GM21423 (cell line): Measurements from ENCODE around the gene TMEM178A.
A peak's percentile ranks its signal among the peaks of the same experiment; 100 is the strongest.

Source experiments
- ATAC-seq: cut with Tn5 transposase; IDR thresholded peaks from one replicate; pipeline ENCODE4 v1.9.1; 2021; ENCODE audit warnings: mild to moderate bottlenecking, moderate library complexity; ENCODE audit not compliant: unreplicated experiment

Gene TMEM178A

GRCh38 chr2:39708003-39708402 lies 42.3 kb downstream of the TMEM178A start:
- no peak for ATAC-seq

GRCh38 chr2:39710807-39711206 lies 45.1 kb downstream of the TMEM178A start:
- ATAC-seq = no peak

GRCh38 chr2:39712953-39713352 lies 47.2 kb downstream of the TMEM178A start:
- ATAC-seq = no peak

GRCh38 chr2:39715095-39715494 lies 49.4 kb downstream of the TMEM178A start:
- ATAC-seq = no peak

- no peak for ATAC-seq
Observed at GRCh38 chr2:39715822-39716221, 50.1 kb downstream of the TMEM178A start.

GRCh38 chr2:39717067-39717466 lies 51.4 kb downstream of the TMEM178A start:
- ATAC-seq = no peak

- no peak for ATAC-seq
Observed at GRCh38 chr2:39718483-39718882, 52.8 kb downstream of the TMEM178A start.

- ATAC-seq = no peak
Observed at GRCh38 chr2:39719317-39719716, 53.6 kb downstream of the TMEM178A start.

GRCh38 chr2:39720970-39721369 lies 55.3 kb downstream of the TMEM178A start:
- no peak for ATAC-seq

GRCh38 chr2:39723497-39723896 lies 57.8 kb downstream of the TMEM178A start:
- no peak for ATAC-seq

- no peak for ATAC-seq
Observed at GRCh38 chr2:39723946-39724827, 58.5 kb downstream of the TMEM178A start.

GRCh38 chr2:39724828-39725144 lies 59.1 kb downstream of the TMEM178A start:
- no peak for ATAC-seq

GRCh38 chr2:39725401-39725800 lies 59.7 kb downstream of the TMEM178A start:
- no peak for ATAC-seq

- ATAC-seq = peak; percentile 71
Observed at GRCh38 chr2:39728085-39728484, 62.4 kb downstream of the TMEM178A start.

- peak; percentile 35 for ATAC-seq
Observed at GRCh38 chr2:39728941-39729351, 63.2 kb downstream of the TMEM178A start.

- ATAC-seq = no peak
Observed at GRCh38 chr2:39730276-39730675, 64.6 kb downstream of the TMEM178A start.

- ATAC-seq = peak; percentile 34
Observed at GRCh38 chr2:39730685-39731302, 65.1 kb downstream of the TMEM178A start.

GRCh38 chr2:39731546-39731945 lies 65.8 kb downstream of the TMEM178A start:
- no peak for ATAC-seq

- ATAC-seq = no peak
Observed at GRCh38 chr2:39732482-39732881, 66.8 kb downstream of the TMEM178A start.

GRCh38 chr2:39733070-39733674 lies 67.5 kb downstream of the TMEM178A start:
- no peak for ATAC-seq

- no peak for ATAC-seq
Observed at GRCh38 chr2:39734445-39734844, 68.7 kb downstream of the TMEM178A start.

GRCh38 chr2:39735648-39736047 lies 69.9 kb downstream of the TMEM178A start:
- ATAC-seq = no peak
